HG02885 (cell line): ENCODE data around the gene CRTAP.
"Not testable (repeated sequence)": the region's sequence is repeated elsewhere in the genome, so short reads cannot be mapped to it uniquely, and the experiment has no call there.

Source experiments
- ATAC-seq: cut with Tn5 transposase; IDR thresholded peaks from one replicate; pipeline ENCODE4 v1.9.1; 2021; ENCODE audit warnings: mild to moderate bottlenecking; ENCODE audit not compliant: unreplicated experiment, poor library complexity

CRTAP gene

GRCh38 chr3:33137691-33138090, 23.9 kb downstream of the CRTAP start:
- no peak for ATAC-seq

- peak; percentile 56 for ATAC-seq
Observed at GRCh38 chr3:33139006-33139623, 25.3 kb downstream of the CRTAP start.

GRCh38 chr3:33139996-33140395, 26.2 kb downstream of the CRTAP start:
- no peak for ATAC-seq

GRCh38 chr3:33141006-33141405, 27.2 kb downstream of the CRTAP start:
- no peak for ATAC-seq

- ATAC-seq: no peak
Observed at GRCh38 chr3:33144433-33144832, 30.6 kb downstream of the CRTAP start.

- ATAC-seq: no peak
Observed at GRCh38 chr3:33145221-33145900, 31.5 kb downstream of the CRTAP start.

- no peak for ATAC-seq
Observed at GRCh38 chr3:33145901-33146580, 32.2 kb downstream of the CRTAP start.

GRCh38 chr3:33146791-33147445, 33.1 kb downstream of the CRTAP start:
- ATAC-seq: no peak

GRCh38 chr3:33149342-33149741, 35.5 kb downstream of the CRTAP start:
- no peak for ATAC-seq

- no peak for ATAC-seq
Observed at GRCh38 chr3:33152363-33153360, 38.8 kb downstream of the CRTAP start.

GRCh38 chr3:33153782-33154181, 40.0 kb downstream of the CRTAP start:
- ATAC-seq: no peak

- no peak for ATAC-seq
Observed at GRCh38 chr3:33155301-33155700, 41.5 kb downstream of the CRTAP start.

GRCh38 chr3:33159234-33159633, 45.4 kb downstream of the CRTAP start:
- no peak for ATAC-seq

- ATAC-seq: no peak
Observed at GRCh38 chr3:33159981-33160380, 46.2 kb downstream of the CRTAP start.

- not testable (repeated sequence) for ATAC-seq
Observed at GRCh38 chr3:33162621-33163020, 48.8 kb downstream of the CRTAP start.

- ATAC-seq: no peak
Observed at GRCh38 chr3:33165372-33165771, 51.6 kb downstream of the CRTAP start.

- ATAC-seq: no peak
Observed at GRCh38 chr3:33166095-33166494, 52.3 kb downstream of the CRTAP start.

GRCh38 chr3:33167284-33167683, 53.5 kb downstream of the CRTAP start:
- no peak for ATAC-seq

- ATAC-seq: no peak
Observed at GRCh38 chr3:33167716-33168336, 54.0 kb downstream of the CRTAP start.
